HG03521 (cell line): ENCODE measurements around the gene SLC13A3.
A peak's percentile ranks its signal among the peaks of the same experiment; 100 is the strongest.

Experiments used
- ATAC-seq: cut with Tn5 transposase; IDR thresholded peaks from one replicate; pipeline ENCODE4 v1.9.1; 2021; ENCODE audit warnings: mild to moderate bottlenecking, moderate library complexity; ENCODE audit not compliant: unreplicated experiment

The SLC13A3 gene, protein sequence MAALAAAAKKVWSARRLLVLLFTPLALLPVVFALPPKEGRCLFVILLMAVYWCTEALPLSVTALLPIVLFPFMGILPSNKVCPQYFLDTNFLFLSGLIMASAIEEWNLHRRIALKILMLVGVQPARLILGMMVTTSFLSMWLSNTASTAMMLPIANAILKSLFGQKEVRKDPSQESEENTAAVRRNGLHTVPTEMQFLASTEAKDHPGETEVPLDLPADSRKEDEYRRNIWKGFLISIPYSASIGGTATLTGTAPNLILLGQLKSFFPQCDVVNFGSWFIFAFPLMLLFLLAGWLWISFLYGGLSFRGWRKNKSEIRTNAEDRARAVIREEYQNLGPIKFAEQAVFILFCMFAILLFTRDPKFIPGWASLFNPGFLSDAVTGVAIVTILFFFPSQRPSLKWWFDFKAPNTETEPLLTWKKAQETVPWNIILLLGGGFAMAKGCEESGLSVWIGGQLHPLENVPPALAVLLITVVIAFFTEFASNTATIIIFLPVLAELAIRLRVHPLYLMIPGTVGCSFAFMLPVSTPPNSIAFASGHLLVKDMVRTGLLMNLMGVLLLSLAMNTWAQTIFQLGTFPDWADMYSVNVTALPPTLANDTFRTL

DNA sequence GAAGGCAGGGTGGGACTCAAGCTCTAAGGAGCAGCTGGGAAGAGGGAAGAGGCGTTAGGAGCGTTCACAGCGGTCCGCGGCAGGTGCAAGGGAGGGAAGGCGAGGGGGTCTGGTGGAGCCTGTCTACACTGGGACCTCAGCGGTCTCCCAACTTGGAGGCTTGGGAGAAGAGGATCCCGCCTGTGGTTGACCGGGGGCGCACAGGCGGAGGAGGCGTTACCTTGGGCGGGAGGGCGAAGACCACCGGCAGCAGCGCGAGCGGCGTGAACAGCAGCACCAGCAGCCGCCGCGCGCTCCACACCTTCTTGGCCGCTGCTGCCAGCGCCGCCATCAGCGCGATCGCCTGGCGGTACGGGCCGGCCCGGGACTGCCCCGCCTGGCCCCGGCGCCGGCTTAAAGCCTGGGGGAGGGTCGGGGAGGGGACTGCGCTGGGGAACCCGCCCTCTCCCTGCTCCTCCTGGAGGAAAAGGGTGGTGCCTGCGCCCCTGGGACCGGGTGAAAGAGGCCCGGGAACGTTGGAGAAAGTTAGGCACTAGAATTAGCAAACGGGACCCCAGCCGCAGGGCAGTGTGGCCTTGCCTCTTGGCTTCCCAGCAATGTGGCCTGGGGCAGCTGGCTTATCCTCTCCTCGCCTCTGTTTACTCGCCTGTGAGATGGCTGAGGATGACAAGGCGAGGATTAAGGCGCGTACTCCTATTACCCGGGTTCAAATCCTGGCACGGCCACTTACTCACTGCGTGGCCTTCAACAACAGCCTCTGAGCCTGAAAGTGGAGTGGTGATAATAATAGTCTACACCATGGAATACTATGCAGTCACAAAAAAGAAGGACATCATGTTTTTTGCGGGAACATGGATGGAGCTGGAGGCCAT is at the start of gene SLC13A3:
Gene SLC13A3 (minus strand): TSS at position 369 of the 872 bp plus-strand sequence. CDS start 38 bp downstream, at position 331.
- no peak for ATAC-seq

DNA sequence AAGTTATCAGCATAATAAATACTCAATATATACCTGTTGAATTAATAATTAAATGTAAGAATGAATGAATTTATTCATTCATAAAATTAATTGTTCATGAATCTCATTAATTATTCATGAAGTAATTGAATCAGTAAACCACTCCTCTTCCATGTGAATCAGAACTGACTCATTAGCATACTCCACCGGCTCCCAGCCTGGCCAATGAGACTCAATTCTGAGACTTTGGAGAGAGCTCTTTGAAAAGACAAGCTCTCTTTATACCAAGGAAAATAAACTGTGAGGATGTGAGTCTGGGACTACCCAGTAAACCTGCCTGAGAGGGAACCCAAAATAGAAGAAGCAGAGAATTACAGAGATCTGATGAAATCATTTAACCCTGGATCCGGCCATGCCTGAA is 49.8 kb upstream of the SLC13A3 start:
- no peak for ATAC-seq

DNA sequence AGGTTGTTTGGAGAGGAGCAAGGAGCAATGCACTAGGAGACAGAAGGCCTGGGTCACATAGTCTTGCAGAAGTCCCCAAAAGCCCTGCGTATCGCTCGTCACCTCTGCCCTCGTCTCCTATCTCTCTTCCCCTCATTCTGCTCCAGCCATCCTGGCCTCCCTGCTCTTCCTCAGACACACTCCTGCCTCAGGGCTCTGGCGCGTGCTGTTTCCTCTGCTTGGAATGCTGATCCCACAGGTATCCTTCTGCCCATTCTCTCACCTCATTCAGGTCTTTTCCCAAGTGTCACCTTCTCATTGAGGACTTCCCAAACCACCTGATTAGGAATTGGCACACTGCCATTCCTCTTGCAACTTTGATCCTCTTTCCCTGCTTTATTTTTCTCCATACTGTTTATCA is 49.2 kb upstream of the SLC13A3 start:
- ATAC-seq: no peak

DNA sequence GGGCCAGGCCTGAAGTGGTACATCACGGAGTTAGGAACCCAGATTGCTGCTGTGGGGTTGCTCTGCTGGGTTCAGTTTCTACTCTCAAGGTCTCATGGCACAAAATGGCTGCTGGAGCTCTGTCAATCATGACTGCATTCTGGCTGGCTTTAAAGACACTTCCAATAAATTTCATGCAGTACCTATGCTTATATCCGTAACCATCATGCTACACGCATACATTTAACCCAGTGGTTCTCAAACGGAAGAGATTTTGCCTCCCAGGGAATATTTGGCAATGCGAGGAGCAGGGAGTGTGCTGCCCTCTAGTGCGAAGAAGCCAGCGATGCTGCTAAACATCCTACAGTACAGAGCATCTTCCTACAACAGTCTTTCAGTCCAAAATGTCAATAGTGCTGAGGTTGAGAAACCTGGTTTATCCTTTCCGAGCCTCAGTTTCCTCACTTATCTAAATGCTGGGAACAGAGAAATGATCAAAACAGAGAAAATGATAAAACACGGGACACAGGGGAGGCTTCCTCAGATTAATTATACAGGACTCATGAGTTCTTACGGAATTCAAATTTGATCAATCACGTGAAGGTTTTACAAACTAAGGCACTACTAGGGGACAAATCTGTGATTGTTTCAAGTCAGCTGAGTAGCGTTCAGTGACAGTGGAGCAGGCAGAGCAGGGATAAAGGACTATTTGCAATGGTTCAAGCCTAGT is 48.5 kb upstream of the SLC13A3 start:
- ATAC-seq: no peak

DNA sequence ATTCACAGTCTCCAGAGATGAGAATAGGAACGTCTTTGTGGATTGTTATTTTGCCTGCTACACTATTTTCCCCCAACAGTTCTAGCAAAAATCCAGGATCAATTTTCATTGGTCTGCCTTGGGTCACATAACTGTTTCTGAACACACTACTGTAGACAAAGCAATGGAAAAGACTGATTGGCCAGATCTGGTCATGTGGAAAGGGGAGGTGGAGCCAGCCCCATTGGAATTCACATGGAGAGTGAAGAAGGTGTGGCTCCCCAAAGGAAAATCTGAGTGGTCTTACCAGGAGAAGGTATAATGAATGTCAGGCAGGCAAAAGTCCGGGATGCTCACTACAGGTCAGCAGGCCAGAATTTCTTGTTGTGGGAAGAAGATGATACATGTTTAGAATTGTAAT is 47.5 kb upstream of the SLC13A3 start:
- no peak for ATAC-seq

DNA sequence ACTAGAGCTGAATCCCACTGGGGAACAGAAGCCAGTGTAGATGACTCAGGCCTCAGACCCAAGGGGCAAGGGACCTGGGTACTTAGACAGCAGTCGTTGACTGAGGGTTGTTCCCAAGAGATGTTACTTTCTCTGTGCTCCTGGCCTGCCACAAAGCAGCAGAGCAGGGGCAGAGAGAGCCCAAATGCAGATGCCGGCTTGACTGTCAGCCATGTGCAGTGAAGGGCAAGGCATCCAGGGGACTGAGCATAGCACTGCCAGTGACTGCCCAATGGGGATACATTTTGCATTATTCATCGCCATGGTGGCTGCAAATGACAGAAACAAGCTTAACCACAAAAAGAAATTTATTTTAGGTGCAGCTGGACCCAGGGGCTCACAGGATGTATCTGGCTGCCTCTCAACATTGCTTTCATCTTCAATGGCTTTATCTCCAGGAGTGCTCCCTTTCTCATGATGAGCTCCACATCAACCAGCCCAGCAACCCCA is 45.6 kb upstream of the SLC13A3 start:
- ATAC-seq: no peak

DNA sequence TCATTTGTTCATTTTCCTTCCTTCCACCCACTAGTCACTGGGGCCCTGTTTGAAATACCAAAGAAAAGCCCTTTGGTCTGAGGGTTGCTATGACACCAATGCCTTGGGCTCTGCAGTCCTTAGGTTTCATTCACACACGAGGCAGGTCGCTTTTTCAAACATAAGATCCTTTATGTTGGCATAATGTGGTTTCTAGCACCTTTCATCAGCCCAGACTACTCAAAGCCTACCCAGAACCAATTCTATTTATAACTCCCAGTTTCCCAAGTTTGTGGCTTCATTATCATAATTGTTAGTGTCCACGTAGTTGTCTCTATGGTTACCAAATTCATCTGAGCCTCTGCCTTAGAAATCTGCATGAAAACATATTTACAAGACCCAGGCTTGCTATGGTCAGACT is 44.6 kb upstream of the SLC13A3 start:
- ATAC-seq: no peak

DNA sequence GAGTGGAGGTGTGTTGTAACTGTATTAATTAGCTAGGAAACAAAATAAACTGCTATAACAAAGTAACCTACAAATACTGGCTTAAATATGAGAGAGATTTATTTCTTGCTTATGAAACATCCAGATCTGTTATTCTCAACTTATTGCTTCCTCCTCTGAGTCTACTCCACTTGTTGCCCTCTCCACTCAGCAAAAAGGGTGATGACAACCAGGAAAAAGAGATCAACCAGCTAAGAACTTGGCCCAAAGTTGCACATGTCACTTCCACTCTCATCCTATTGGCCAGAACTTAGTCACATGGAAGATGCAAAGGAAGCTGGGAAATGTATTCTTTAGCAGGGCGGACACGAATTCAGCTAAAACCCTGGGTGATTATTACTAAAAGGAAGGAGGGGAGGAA is 43.2 kb upstream of the SLC13A3 start:
- no peak for ATAC-seq

DNA sequence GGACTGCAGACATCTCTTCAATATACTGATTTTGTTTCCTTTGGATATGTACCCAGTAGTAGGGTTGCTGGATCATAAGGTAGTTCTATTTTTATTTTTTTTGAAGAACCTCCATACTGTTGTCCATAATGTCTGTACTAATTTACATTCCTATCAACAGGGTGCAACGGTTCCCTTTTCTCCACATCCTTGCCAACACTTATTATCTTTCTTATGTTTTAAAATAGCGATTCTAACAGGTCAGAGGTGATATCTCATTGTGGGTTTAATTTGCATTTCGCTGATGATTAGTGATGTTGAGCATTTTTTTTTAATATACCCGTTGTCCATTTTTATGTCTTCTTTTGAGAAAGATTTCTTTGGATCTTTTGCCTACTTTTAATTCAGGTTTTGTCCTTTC is 39.9 kb upstream of the SLC13A3 start:
- ATAC-seq: no peak

DNA sequence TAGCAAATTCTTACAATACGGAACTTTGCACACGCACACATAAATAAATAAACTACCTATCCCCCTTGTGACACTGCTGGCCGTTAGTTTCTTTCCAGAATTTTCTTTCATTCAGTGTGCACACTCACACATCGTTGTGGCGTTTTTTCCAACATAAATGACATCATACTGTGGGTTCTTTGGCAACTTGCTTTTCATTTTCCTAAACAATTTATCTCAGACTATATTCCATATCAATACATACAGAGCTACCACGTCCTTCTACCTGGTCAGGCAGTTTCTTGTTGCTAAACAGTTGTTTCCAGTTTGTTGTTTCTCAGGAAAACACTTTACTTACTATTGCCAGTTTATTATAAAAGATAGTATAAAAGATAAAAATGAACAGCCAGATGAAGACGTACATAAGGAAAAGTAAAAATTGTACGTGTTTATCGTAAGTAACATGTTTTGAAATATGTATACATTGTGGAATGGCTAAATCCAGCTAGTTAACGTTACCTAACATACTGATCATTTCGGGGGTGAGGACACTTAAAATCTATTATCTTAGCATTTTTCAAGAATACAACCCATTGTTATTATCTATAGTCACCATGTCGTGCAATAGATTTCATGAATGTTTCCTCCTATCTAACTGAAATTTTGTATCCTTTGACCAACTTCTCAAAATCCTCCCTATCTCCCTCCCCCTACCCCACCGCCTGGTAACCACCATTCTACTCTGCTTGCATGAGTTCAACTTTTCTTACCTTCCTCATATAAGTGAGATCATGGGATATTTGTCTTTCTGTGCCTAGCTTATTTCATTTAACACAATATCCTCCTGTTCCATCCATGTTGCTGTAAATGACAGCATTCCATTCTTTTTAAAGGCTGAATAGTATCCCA is 39.2 kb upstream of the SLC13A3 start:
- ATAC-seq: no peak

DNA sequence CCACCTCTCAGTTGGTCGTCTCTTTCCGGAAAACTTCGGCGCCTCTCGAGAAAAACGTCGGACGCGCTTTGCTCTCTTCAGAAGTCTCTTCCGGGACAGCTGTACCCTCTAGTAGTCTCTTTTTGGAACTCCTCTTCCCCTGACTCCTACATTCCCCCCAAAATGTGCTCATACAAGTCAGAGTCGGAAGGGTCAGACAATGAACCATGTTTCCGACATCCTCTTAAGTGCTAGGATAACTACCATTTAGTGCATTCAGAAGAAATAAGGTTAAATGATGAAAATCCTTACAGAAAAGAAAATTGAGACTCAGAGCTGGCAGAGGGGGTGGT is 38.5 kb upstream of the SLC13A3 start:
- ATAC-seq: no peak

DNA sequence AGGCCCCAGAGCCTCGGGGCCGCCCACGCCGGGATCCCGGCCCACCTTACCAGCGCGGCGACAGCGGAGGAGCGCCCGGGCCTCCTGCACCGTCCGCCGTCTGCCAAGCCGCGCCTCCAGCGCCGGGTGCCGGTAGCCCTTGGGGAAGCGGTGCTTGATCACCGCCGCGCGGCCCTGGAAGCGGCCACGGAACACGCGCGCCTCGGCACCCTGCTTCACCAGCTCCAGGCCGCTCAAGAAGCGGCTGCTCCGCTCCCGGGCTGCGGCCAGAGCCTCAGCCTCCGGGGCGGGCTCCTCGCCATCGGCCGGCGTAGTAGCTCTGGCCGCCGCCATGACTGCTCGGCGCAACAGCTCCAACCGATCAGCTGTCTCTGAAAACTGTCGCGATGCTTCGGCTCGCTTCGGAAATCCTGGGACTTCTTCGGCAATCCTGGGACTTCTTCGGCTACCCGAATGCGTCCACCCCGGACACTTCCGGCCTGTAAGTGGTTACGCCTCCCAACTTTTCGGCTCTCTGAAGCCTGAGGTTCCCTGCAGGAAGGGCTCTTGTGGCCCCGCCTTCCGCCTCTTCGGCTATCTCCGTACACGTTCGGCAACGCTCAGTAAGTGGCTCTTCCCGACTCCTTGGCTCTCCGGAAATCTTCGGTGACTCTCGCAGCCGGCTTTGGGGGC is 38.0 kb upstream of the SLC13A3 start, which contains the start of gene TP53RK:
Gene TP53RK (minus strand): TSS at position 363 of the 672 bp plus-strand sequence. CDS start 30 bp downstream, at position 333.
- peak; percentile 95 for ATAC-seq

DNA sequence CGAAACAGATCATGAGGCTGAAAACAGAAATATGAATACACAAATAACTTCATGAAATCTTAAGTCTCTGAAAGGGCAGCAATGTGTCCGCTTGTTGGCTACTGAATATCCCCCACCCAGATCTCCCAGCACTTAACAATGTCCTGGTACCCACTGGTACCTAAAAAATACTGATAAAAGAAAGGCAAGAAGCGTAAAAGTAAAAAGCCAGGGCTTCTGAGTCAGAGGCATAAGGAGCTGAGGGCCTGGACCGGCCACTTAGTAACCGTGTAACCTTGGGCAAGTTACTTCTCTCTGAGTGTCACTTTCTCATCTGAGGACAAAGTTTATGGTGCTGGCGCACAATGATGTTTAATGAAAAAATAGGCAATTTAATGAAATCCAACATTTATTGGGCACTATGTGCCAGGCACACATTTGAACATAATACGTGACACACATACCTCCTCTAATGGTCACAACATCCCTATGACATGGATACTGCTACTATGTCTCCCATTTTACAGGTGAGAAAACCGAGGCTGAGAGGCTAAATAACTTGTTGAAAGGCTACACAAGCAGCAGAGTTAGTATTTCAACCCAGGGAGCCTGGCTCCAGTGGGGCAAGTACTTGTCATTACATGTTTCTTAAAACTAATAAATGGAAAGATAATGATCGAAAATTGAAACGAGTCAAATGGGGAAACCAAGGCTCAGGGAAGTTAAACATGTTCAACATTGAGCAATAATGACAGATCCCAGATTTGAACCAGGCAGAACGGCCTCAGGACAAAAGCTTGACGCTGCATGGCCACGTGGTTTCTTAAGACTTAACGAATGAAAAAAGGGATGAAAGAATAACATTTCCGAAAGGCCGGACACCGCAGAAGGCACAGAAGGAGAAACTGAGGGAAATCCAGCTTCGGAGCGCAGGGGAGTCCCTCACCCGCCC is 37.2 kb upstream of the SLC13A3 start:
- no peak for ATAC-seq

DNA sequence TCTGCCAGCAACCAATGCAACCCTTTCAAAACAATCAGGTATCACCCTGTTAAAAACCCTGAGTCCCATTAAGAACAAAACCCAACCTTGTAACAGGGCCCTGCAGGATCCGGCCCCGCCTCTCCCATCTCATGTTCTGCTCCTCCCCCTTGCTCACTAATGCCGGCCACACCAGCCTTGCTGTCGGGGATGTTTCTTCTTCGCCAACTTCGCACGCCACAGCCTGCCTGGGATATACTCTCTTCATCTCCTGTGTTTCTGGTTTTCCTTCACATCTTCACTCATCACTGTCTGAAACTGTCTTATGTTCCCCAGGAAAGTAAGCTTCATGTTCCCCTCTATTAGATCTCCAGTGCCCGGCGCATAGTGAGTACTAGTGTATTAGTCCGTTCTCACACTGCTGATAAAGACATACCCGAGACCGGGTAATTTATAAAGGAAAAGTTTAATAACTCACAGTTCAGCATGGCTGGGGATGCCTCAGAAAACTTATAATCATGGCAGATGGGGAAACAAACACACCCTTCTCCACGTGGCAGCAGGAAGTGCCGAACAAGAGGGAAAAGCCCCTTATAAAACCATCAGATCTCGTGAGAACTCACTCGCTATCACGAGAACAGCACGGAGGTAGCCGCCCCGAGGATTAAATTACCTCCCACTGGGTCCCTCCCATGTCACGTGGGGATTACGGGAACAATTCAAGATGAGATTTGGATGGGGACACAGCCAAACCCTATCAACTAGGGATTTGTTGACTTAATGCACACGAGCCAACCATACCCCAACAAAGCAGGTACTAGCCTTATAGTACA is 32.9 kb upstream of the SLC13A3 start:
- no peak for ATAC-seq

DNA sequence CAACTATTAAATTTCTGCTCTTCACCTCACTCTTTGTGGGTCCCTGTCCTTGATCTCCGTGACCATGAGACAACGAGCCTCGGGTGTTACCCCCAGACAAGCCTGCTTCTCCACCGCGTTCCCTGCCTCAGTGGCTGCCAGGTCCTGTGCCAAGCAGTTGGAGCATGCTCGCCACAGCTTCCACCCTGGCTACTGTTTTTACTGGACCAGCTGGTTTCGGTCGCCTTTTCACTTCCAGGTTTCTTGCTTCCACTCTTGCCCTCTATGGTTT is 32.3 kb upstream of the SLC13A3 start:
- ATAC-seq: no peak

DNA sequence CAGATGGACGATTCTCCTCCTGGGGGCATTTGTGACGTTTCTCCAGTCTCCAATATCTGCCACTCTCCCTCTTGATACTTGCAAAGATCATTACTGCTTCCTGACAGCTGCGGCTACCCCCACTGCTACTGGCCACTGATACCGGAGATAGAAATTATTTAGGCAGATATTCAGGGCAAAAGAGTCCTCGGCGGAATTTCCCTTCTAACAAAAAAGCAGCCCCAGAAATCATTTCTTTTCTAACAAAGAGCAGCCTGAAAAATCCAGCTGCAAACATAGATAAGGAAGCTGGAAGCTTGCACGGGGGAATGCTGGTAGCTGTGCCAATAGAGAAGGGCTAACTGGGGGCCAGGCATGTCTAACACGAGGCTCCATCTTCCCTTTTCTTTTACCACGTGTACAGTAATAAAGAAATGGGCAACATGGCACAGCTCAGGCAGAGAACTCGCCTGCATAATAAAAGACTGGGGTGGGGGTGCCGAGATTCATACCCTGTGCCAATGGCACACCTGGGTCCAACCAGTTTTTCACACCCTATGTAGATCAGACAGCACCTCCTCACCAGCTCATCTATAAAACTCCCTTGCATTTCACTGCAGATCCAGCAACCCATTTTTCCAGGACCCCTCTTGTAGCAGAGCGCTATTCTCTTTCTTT is 31.9 kb upstream of the SLC13A3 start:
- no peak for ATAC-seq
